Kidney capillary endothelial cell (primary cell): ENCODE results near the gene ELP4.
"Not testable (repeated sequence)": the region's sequence is repeated elsewhere in the genome, so short reads cannot be mapped to it uniquely, and the experiment has no call there.

Source experiments
- DNase-seq: peaks from one replicate; pipeline ENCODE4 v3.0.0-alpha.2; 2018; ENCODE audit warnings: low spot score

The ELP4 gene

GRCh38 chr11:31509429-31510345 is at the start of gene ELP4, which contains the start of gene IMMP1L:
TSS of gene ELP4 (plus strand) at chr11:31509767. CDS start at chr11:31509785, 18 bp downstream.
TSS of gene IMMP1L (minus strand) at chr11:31509622. CDS start at chr11:31463276, 46,346 bp downstream.
- peak; percentile 96 for DNase-seq

- DNase-seq, result no peak
Measured at GRCh38 chr11:31464436-31464835, 45.1 kb upstream of the ELP4 start.

GRCh38 chr11:31474083-31474482 is 35.5 kb upstream of the ELP4 start:
- no peak for DNase-seq

DNA sequence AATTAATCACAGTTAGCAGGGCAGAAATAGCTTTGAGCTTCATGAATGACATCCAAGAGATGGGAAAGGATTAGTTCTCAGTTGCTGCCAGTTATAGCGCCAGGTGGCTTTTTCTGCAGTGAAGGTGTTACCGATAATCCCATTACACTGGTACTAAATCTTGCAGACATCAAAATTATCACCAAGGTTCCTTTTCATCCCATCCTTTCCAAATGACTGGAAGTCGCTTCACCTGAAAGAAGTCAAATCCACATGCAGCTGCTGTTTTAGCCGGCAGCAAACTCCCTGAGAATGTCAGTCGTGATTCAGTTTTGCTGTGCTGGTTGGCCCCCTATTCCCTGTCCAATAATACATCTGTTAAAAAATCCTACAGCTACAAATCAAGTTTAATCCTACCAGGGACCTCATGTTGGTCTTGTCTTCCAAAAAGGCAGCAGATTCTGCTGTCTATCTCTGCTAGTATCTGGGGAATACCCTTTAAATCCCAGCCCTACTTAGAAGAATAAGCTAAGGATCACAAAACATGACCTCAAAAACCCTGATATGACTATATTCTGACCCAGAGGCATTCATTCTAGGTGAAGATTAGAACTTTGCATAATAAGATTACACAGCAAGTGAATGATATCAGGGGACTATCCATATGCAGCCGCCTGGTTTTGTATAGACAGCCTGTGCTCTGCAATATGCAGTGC is 31.9 kb upstream of the ELP4 start:
- no peak for DNase-seq

GRCh38 chr11:31478223-31478590 is 31.4 kb upstream of the ELP4 start:
- no peak for DNase-seq

DNA sequence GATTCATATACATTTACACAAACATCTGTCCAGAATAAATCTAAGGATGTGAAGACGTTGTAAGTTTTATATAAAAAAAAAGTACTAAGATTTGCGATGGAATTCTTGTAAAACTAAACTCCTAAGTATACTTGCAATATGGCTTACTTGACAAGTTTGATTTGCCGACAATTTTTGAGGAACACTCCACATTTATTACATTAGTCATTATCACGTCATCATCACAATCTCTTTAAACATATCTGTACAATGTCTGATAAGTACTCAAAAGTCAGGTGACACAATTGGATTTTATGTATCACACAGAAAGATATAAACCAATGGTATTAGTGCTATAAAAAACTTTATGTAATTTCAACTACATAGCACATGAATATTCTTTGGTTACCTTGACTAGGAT is 30.5 kb upstream of the ELP4 start:
- DNase-seq, result no peak

DNA sequence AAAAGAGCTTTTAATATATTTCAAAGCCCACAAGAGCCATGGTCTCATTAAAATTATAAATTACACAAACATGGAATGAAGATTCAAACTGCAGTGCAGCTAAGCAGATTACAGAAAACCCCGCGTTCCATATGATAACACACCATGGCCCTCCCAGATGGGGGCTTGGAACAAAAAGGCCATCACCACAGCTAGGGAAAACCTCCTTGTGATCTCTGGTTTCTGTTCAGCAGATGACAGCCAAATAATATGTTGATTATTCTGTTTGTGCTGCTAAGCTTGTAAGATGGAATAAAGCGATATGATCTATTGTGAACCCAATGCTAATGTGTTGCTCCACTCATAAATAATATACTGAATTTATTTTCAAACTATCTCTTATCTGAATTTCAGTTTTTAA is 28.6 kb upstream of the ELP4 start:
- no peak for DNase-seq

DNA sequence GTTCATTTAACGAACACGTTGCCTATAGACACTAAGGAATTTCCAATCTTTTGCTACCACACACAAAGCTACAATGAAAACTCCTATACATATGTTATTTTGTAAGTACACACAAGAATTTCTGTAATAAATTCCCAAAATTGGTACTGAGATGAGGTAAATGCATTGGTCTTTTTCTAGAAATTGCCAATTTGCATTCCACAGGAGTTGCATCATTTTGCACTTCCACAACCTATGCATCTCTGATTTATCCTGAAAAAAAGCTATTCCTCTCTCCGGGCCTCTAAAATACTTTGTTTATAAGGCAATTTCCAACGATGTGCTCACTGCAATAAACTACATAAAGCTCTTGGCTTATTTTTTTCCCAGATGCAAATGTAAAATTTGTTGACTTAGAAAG is 25.1 kb upstream of the ELP4 start:
- no peak for DNase-seq

GRCh38 chr11:31487848-31488247 is 21.7 kb upstream of the ELP4 start:
- peak; percentile 33 for DNase-seq

DNA sequence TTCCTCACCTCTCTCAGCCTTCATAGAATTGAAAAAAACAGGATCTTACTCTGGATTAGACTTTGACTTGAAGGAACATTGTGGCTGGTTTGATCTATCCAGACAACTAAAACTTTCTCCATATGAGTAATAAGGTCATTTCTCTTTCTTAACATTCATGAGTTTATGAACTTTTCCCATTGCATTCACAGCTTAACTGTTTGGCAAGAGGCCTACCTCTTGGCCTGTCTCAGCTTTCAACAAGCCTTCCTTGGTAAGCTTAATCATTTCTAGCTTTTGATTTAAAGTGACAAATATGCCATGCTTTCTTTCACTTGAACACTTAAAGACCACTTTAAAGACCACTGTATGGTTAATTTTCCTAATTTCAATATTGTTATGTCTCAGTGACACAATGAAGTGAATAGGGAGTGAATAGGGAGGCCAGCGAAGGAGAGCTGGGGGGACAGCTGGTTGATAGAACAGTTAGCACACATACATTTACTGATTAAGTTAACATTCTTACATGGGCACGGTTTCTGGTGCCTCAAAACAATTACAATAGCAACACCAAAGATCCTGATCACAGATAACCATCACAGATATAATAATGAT is 17.1 kb upstream of the ELP4 start:
- DNase-seq, result no peak

DNA sequence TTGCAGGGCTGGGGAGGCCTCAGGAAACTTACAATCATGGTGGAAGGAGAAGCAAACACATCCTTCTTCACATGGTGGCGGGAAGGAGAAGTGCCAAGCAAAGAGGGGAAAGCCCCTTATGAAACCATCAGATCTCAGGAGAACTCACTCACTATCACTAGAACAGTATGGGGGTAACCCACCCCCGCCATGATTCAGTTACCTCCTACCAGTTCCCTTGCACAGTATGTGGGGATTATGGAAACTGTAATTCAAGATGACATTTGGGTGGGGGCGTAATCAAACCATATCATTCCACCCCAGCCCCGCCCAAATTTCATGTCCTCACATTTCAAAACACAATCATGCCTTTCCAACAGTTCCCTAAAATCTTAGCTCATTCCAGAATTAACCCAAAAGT is 16.3 kb upstream of the ELP4 start:
- no peak for DNase-seq

DNA sequence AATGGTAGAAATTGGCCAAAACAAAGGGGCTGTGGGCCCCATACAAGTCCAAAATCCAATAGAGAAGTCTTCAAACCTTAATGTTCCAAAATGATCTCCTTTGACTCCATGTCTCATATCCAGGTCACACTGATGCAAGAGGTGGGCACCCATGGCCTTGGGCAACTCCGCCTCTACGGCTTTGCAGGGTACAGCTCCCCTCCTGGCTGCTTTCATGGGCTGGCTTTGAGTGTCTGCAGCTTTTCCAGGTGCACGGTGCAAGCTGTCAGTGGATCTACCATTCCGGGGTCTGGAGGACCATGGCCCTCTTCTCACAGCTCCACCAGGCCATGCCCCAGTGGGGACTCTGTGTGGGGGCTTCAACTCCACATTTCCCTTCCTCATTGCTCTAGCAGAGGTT is 15.8 kb upstream of the ELP4 start:
- DNase-seq, result not testable (repeated sequence)

GRCh38 chr11:31499576-31500178 is 9.9 kb upstream of the ELP4 start:
- no peak for DNase-seq

DNA sequence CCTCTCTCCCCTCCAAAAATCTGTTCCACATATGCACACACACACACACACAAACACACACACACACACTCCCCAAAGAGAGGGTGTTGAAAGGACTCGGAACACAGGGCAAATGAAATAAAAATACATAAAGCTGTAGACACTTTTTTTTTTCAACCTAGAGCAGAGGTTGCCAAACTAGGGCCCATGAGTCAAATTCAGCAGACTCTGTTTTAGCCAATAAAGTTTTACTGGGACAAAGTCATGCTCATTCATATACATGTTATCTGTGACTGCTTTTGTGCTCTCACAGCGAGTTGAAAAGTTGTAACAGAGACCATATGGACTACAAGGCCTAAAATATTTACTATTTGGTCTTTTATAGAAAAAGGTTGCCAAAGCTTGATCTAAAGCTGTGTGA is 9.0 kb upstream of the ELP4 start:
- no peak for DNase-seq

GRCh38 chr11:31509051-31509428 is 527 bp upstream of the ELP4 start:
- no peak for DNase-seq

GRCh38 chr11:31512117-31512516 is 2.5 kb downstream of the ELP4 start:
- no peak for DNase-seq

DNA sequence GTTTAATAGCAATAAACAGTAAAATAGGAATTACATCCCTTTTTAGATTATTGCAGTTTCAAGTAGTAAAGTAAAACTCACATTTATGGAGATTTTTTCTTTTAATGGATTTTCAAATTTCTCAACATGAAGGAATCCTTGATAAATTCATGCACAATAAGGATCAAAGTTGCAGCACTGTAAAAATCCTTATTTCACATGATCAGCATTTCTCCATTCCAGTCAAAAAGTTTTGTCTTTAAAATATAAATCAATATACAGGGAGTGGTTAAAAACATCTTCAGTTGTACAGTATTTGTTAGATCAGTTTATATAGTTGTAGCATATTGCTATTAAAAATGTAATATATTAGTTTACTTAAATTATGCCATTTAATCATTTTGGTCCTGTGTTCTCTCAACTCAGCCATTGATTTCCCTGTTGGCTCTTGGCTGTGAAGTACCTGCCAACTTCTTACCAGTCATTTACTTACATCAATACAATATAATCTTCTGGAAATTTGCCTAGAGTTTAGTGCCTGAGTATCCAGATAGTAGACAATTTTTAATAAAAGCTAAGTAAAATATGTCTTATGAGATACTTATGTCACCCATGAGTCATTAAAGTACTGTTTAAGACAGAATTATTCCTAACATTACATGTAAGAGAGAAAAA is 12.1 kb downstream of the ELP4 start:
- no peak for DNase-seq

GRCh38 chr11:31529189-31529588 is 19.6 kb downstream of the ELP4 start:
- no peak for DNase-seq

- no peak for DNase-seq
Measured at GRCh38 chr11:31529701-31530100, 20.1 kb downstream of the ELP4 start.

- DNase-seq, result no peak
Measured at GRCh38 chr11:31531293-31531692, 21.7 kb downstream of the ELP4 start.

- no peak for DNase-seq
Measured at GRCh38 chr11:31535479-31535878, 25.9 kb downstream of the ELP4 start.

GRCh38 chr11:31542862-31543261 is 33.3 kb downstream of the ELP4 start:
- DNase-seq, result no peak
